Transverse colon (tissue), 4 donors: ENCODE results near the gene ADGRB3.

Source experiments
- EP300 ChIP-seq: sonication (generic); formaldehyde crosslinking; IDR thresholded peaks from one replicate; pipeline ENCODE4 v1.6.1; 2017; ENCODE audit warnings: antibody characterized with exemption, low read depth
- POLR2AphosphoS5 ChIP-seq, 3 donors: sonication (generic); formaldehyde crosslinking; IDR thresholded peaks; one replicate each; pipeline ENCODE4 v1.6.1; 2016; ENCODE audit warnings: antibody characterized with exemption in 3 of 3
- TF ChIP-seq, protein P1 (sequence below), 5 experiments: fragments of 200-600 bp in 3 of 5; fragments of 450-650 bp in 2 of 5; sonication (generic) in 3 of 5; IDR thresholded peaks; 1 replicate in 2 of 5; 2 replicates in 3 of 5; pipeline ENCODE4 v1.5.1; 2016 to 2017; ENCODE audit warnings: antibody characterized with exemption in 5 of 5, inconsistent platforms in 3 of 5, mild to moderate bottlenecking in 2 of 5, moderate library complexity in 1 of 5

GRCh38 chr6:69038841-69039240, 403.8 kb downstream of the ADGRB3 start:
- TF ChIP-seq, protein P1, sequence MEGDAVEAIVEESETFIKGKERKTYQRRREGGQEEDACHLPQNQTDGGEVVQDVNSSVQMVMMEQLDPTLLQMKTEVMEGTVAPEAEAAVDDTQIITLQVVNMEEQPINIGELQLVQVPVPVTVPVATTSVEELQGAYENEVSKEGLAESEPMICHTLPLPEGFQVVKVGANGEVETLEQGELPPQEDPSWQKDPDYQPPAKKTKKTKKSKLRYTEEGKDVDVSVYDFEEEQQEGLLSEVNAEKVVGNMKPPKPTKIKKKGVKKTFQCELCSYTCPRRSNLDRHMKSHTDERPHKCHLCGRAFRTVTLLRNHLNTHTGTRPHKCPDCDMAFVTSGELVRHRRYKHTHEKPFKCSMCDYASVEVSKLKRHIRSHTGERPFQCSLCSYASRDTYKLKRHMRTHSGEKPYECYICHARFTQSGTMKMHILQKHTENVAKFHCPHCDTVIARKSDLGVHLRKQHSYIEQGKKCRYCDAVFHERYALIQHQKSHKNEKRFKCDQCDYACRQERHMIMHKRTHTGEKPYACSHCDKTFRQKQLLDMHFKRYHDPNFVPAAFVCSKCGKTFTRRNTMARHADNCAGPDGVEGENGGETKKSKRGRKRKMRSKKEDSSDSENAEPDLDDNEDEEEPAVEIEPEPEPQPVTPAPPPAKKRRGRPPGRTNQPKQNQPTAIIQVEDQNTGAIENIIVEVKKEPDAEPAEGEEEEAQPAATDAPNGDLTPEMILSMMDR (IDR thresholded peaks at IDR 0.05), result no peak
- TF ChIP-seq POLR2AphosphoS5 (IDR thresholded peaks at IDR 0.05) (no peak), EP300 (no peak)
